ENCODE results near the gene PRELID1. TPM values are rescaled to one million over a fixed set of nuclear protein-coding genes. Genes with fewer than 3 reads are reported as not detected.
A peak's percentile ranks its signal among the peaks of the same experiment; 100 is the strongest.

PRELID1 gene
- total RNA-seq, 6 experiments from 2014 or later: 64.1 to 116 (median 84.4) TPM

GRCh38 chr5:177325868-177326381 is 22.3 kb downstream of the PRELID1 start:
- Histone ChIP-seq H3K27me3 (no peaks in the 10 kb centered on the region), H3K27ac (peak overlapping the region in 1 of 3 donors; percentile 42), H3K9me3 (no peaks in the 10 kb centered on the region), H3K36me3 (peaks cover 0 to 10% (median 3%) of the 10 kb centered on the region in 4 donors), H3K4me1 (peaks cover 0 to 12% (median 4%) of the 10 kb centered on the region in 4 donors), H3K4me3 (no peak overlapping the region)
- ATAC-seq: peak; percentile 37 to 71 (median 65)
- 57% methylated on average over 1 of the region's 1 CpG for WGBS (ENCODE audit: insufficient coverage, low coverage, low lambda C conversion rate, missing lambda C conversion rate)
- no peak for TF ChIP-seq CTCF (IDR thresholded peaks at IDR 0.05)
- no peak for TF ChIP-seq POLR2A (IDR thresholded peaks at IDR 0.05)
- peak in 1 of 3 donors; percentile 46 for DNase-seq
- intact Hi-C loops (cut with DNase I): no loop called here

GRCh38 chr5:177327539-177328522 is 24.2 kb downstream of the PRELID1 start:
- Histone ChIP-seq H3K4me3 (no peak overlapping the region), H3K4me1 (peaks cover 0 to 12% (median 4%) of the 10 kb centered on the region in 4 donors), H3K9me3 (no peaks in the 10 kb centered on the region), H3K36me3 (peaks cover 0 to 22% (median 10%) of the 10 kb centered on the region in 4 donors), H3K27me3 (no peaks in the 10 kb centered on the region), H3K27ac (peak overlapping the region in 1 of 3 donors; percentile 24)
- ATAC-seq: peak; percentile 30 to 60 (median 52)
- 63% methylated on average over 11 of the region's 28 CpGs for WGBS (ENCODE audit: insufficient coverage, low coverage, low lambda C conversion rate, missing lambda C conversion rate)
- peak in 1 of 3 donors; percentile 49 for DNase-seq
- intact Hi-C loops (cut with DNase I): no loop called here
- TF ChIP-seq POLR2A (IDR thresholded peaks at IDR 0.05): no peak
- TF ChIP-seq CTCF (IDR thresholded peaks at IDR 0.05): no peak

- no peaks in the 10 kb centered on the region for H3K9me3 ChIP-seq
- no peaks in the 10 kb centered on the region for H3K27me3 ChIP-seq
- peak in 1 of 3 donors; percentile 21 for DNase-seq
- 87% methylated on average over 11 of the region's 19 CpGs for WGBS (ENCODE audit: insufficient coverage, low coverage, low lambda C conversion rate, missing lambda C conversion rate)
- H3K4me3 ChIP-seq: no peak overlapping the region
- TF ChIP-seq CTCF (IDR thresholded peaks at IDR 0.05) (no peak), POLR2A (IDR thresholded peaks at IDR 0.05) (no peak)
- intact Hi-C loops (cut with DNase I): no loop called here
- peaks cover 0 to 12% (median 4%) of the 10 kb centered on the region in 4 donors for H3K4me1 ChIP-seq
- H3K27ac ChIP-seq: no peak overlapping the region
- H3K36me3 ChIP-seq: peaks cover 0 to 30% (median 16%) of the 10 kb centered on the region in 4 donors
- no peak for ATAC-seq
These were observed 25.1 kb downstream of the PRELID1 start for GRCh38 chr5:177328545-177329231.

- Histone ChIP-seq H3K4me3 (no peak overlapping the region), H3K27ac (no peak overlapping the region), H3K4me1 (peaks cover 0 to 14% (median 4%) of the 10 kb centered on the region in 4 donors), H3K27me3 (no peaks in the 10 kb centered on the region), H3K9me3 (no peaks in the 10 kb centered on the region), H3K36me3 (peaks cover 0 to 42% (median 22%) of the 10 kb centered on the region in 4 donors)
- no CpG with 5 or more reads among the region's 6 CpGs for WGBS (ENCODE audit: insufficient coverage, low coverage, low lambda C conversion rate, missing lambda C conversion rate)
- ATAC-seq (no peak), DNase-seq (peak in 1 of 3 donors; percentile 27)
- intact Hi-C loops (cut with DNase I): no loop called here
- TF ChIP-seq POLR2A (IDR thresholded peaks at IDR 0.05) (no peak), CTCF (IDR thresholded peaks at IDR 0.05) (no peak)
These were observed 26.3 kb downstream of the PRELID1 start for GRCh38 chr5:177329883-177330282.
